OCI-LY7 (cell line): ENCODE results near the gene DDX56.

Source experiments
- CTCF ChIP-seq: fragments of 200-600 bp; sonication (generic); conservative IDR thresholded peaks from 2 replicates; pipeline ENCODE4 v1.5.1; 2014; ENCODE audit warnings: mild to moderate bottlenecking, antibody characterized with exemption, low read length, moderate library complexity, mixed read lengths
- EZH2phosphoT487 ChIP-seq: fragments of 200-600 bp; sonication (generic); IDR thresholded peaks from 2 replicates; pipeline ENCODE4 v1.6.1; 2018; ENCODE audit warnings: low read depth, borderline replicate concordance, mild to moderate bottlenecking, mixed run types, antibody characterized with exemption, low read length, moderate library complexity, mixed read lengths

DNA sequence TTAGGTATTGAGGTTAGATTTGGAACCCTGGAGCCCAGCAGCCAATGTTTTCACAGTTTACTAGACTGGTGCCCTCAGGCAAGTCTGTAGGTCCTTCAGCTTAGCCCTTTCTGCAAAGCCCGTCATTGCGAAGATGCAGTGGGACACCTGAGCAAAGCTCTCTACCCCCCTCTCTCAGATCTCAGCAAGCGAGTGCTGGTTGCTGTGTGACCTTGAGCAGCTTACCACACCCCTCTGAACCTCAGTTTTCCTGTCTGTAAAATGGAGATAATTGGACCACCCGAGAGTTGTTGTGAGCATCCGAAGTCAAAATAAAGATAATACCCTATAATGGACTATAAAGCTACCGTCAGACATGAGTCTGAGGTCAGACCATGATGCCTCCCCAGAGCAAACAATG, 36.3 kb downstream of the DDX56 start:
- TF ChIP-seq CTCF = no peak
- TF ChIP-seq EZH2phosphoT487 = no peak
